ENCODE data around the gene TNFRSF11A.
A peak's percentile ranks its signal among the peaks of the same experiment; 100 is the strongest.

The TNFRSF11A gene

DNA sequence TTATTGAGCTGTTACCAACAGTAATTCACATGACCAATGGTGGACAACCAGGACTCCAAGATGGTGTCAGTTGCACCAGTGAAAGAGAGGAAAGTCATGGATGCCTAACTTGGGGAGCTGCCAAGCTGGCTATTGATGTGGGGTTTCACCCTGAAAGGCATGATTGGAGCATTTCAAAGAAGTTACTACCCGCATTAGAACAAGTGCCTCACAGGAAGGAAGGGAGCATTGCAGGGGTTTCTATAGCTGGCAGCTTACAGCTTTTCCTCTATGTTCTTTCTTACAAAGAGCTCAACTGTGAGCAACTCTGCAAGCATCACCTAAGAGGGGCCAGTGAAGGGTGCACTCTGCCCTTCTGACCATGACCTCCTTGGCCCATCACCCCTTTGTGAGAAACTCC is 93.1 kb downstream of the TNFRSF11A start:
- no peak for DNase-seq (ENCODE audit: low read depth in 2 of 2)

DNA sequence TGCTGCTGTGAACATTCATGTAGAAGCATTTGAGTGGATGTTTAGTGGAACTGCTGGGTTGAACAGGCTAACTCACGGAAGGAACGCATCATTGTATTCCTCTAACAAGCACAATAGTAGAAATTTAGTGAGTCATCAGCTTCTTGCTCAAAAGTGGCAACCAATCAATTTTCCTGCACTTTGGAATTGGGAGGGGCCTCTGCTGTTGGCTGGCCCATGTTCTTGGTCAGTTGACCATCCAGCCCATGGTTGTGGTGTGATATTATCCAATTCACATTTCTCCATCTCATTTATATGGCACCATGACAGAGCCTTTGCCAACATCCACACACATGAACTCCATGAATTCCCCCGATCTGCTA is 95.0 kb downstream of the TNFRSF11A start:
- no peak for DNase-seq (ENCODE audit: low read depth in 2 of 2)

DNA sequence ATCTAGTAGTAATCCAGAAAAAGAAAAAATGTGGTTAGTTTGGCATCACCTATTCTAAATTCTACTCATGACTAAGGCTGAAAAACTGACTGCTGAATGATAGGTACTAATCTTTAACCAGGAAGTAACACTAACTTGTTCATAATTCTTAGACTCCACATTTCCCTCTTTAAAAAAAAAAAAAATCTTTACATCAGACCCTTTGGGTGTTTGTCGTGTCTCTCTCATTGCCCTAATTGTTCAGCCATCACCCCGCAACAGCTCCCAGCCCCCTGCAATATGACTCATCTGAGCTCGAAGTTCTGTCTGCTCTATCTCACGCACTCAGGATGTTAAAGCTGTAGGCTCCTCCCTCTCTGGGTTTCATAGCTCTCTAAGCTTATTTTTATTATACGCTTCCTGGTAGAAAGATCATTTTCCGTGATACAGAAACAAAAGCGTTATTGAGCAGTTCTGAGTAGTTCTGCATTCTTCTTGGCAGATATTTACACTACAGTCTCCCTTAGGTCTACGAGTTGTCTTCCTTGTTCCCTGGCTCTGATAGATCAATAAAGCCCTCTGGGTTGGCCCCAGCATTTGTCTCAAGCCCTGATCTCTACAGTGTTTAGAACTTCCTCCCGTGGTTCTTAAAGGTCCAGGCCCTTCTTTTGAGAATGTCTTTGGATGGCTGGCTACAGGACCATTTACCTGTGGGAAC is 95.6 kb downstream of the TNFRSF11A start:
- DNase-seq (ENCODE audit: low read depth in 2 of 2), result peak; percentile 51 to 57

DNA sequence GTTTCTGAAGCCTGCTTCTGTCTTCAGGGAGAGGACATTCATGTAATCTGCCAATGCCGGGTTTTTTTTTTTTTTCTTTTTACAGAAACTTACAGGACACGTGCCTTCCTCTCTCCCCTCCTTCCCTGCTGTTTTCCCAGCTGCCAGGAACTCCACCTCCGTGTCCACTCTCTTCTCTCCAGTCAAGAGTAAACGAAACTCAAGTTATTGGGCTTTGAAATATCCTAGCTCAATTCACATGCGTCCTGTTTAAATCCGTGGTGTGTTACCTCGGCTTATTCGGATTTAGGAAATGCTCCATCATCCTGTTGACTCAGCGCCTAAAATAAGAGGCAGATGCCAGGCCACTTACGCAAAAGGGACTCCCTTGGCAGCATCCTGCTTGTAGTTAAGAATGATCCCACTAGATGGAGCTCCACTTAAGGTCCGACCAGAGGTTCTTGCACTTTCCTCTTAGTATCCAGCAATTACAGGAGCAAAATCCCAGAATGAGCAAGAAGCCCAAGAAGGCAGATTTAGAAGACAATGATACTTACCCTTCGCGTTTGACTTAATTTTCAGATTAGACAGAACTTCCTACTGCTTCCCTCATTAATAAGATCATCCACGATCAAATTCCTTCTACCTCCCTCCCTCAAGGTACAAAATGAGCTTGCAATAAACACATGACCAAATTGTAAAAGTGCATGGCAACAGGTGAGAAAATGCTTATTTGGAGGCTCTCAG is 100.5 kb downstream of the TNFRSF11A start:
- peak in 1 of 2 donors; percentile 25 for DNase-seq (ENCODE audit: low read depth in 2 of 2)

DNA sequence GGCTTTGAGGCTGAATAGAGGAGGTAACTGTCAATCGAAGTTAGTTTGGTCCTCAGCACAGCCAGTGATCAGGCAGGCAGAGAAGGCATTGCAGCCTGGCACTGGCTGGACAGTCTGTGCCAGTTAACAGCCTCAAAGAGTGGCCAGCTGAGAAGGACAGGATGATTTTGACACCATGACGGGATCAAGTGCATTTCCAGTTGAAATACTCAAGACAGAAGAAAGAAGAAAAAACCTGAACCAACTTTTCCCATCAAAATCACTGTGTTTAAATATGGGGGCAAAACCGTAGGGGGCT is 101.0 kb downstream of the TNFRSF11A start:
- no peak for DNase-seq (ENCODE audit: low read depth in 2 of 2)

DNA sequence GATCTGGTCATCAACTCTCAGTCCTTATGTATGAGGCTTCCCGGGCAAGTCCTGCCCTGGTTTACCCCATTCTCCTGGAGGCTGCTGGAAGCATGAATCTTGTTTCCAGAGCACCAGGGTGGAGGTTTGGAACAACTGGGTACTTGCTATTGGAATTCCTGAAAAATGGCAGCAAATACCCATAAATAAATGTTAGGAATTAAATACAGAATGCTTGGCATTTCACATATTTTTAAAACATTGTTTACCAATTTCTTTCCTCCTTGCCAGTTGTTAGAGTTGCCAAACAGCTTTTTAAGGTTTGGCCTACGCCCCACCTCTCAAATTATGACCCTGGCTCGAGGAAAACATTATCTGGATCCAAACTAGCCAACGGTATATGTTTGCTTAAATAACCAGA is 107.1 kb downstream of the TNFRSF11A start:
- no peak for DNase-seq (ENCODE audit: low read depth in 2 of 2)

DNA sequence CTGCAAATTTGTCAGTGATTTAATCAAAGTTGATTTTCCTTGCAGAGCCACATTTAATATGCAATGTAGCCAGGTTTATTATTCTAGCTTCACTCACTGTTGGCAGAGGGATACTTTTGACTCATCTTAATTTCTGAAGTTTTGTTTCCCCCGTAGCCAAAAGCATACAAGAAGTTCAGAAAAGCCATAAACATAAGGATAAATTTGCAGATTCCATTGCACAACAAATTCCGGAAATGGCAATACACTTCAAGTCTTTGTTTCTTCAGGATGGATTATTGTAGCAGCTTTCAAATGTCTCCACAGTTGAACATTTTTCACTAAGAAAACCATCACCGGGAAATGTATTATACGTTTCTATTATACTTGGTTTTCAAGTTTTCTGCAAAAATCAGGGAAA is 109.7 kb downstream of the TNFRSF11A start:
- DNase-seq (ENCODE audit: low read depth in 2 of 2), result no peak

DNA sequence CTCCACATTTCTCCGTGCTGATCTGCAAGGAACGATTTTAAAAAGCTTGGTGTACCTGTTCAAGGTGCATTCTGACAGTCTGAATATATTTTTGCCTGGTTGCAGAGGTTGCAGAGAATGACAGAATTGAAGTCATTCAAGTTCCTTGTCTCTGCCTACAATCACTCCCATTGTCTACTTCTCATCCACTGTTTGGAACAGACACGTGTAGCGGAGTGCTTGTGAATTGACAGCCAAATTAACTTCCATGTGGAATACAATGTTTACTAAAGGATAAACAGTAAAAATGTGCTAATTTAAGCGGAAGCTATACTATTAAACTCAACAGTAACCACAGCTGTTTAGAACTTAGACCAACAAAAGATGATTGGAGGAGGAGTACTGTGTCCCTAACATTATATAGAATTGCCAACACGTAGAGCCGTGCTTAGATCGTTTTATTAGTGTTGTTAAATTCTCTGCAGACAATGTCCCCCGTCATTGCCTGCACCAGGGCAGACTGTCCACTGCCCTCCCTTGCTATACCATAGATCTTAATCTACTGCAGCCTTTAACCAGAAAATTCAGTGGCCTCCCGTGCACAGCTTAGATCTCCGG is 110.4 kb downstream of the TNFRSF11A start:
- DNase-seq (ENCODE audit: low read depth in 2 of 2), result no peak

DNA sequence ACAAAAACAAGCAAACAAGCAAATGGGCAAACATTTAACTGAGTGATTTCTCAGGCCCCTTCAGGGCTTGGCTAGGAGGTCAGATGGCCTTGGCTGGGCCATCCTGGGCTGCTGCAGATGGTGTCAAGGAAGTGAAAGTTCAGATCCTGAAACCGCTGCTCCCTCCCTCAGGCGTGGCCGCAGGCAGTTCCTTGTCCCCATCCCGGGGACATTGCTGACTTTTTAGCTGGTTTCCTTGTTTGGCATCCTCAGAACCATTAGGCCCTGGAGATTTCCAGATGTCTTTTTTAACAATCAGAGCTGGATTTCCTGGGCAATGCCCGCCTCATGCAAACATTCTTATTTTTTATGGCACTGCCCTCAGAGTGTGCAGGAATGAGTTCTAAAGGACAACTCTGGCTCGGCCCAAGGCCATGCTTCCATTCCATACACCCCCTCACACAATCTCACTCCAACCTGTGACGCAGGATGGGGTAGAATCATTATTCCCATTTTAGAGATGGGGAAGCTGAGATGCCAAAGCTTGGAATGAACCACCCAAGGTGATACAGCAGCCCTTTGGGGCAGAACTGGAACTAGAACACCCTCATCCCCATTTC is 111.6 kb downstream of the TNFRSF11A start:
- DNase-seq (ENCODE audit: low read depth in 2 of 2), result no peak

DNA sequence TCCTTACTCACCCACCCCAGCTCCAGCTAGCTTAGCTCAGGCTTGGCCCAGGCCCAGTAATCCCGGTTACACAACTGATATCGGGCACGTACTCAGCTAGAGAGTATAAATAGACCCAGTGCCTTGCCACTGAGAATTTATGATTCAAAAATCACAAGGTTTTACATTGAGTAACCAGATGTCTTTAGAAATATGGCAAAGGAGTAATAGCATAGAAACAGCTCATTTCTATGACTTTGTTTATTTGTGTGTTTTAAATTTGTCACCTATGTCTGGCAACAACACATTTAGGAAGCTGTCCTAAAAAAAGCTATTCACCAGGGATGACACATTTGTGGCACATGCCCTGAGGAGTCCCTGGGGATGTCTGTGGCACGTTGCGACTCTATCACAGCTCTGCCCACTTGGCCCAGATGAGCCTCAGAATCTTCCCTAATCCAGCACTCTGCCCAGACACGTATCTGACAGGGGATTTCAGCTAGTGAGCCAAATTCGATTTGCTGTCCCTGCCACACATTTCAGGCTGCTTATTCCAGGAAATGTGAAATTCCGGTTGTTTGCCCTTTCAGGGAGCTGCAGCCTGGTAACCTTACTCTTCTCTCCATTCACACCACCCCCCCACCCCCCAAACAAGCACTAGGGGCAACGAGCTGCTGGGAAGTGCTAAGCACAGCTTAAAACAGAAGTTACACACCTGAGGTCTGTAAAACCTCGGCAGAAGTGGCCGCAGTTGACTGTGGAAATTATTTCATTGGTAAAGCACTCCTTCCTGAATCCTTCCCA is 112.3 kb downstream of the TNFRSF11A start:
- no peak for DNase-seq (ENCODE audit: low read depth in 2 of 2)

DNA sequence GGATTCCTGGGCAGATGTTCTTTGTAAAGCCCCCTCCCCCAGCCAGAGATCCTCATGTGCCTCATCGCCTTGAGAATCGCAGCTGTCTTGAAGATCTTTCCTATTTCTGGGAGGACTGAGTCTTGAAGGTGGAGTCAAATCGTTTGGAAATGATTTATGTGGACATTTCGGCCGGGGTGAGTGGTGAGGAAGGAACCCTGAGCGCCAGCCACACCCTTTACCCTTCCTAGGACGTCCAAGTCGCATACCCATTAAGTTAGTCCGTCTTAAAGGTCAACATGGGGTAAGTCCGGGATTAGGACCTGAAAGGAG is 112.9 kb downstream of the TNFRSF11A start:
- no peak for DNase-seq (ENCODE audit: low read depth in 2 of 2)

DNA sequence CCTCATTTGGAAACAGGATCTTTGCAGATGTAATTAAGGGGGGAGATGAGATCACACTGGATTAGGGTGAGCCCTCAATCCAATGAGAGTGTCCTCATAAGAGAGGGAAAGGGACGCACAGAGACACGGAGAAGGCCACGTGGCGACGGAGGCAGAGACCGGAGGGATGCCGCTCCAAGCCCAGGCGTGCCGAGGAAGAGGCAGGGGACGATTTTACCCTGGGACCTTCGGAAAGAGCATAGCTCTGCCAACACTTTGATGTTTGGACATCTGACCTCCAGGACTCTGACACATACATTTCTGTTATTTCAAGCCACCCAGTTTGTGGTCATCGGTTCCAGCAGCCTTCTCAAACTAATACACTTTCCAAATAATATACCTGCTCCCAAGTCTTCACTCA is 113.3 kb downstream of the TNFRSF11A start:
- no peak for DNase-seq (ENCODE audit: low read depth in 2 of 2)

DNA sequence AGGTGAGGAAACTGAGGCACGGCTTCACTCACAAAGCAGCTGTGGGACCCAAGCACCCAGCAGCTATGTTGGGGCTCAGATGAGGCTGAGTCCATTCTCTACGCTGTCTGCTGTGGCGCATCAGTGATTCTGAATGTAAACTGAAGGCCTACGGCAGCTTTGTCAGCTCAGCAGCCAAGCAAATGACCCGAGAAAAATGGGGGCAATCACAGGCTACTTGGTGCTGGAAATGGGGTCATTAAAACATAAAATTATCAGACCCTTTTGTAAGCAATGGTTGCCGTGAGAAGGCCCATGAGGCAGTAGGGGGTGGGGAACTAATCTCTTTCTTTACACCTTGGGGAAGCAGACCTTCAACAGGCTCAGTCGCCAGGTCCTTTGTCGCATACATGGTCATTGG is 113.8 kb downstream of the TNFRSF11A start:
- DNase-seq (ENCODE audit: low read depth in 2 of 2), result no peak

All from stimulated activated CD8-positive, alpha-beta memory T cell treated with anti-CD3 and anti-CD28 coated beads, Interleukin-15, amount 100 ng/mL, for 48 hours (primary cell).